ENCODE data around the gene ABCF2.

DNA sequence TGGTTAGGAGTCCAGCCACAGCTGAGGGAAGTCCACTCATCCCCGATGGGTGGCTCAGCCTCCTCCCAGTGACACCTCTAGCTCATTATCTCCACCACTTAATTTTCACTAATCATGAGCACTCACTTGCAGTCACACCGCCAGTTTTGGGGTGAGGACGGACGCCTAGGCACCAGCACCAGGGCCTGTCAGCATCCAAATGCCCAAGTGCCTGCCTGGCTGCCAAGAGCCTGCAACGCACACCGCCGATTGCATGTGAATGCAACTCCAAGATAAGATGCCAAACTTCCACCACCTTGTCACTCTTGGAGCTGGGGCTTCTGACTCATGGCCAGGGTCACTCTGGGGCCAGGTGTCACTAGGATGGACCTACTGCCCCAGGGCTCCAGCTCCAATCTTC is 45.9 kb upstream of the ABCF2 start:
- TF ChIP-seq EP300 (IDR thresholded peaks at IDR 0.05) (no peak), POLR2AphosphoS5 (IDR thresholded peaks at IDR 0.05) (no peak)
- TF ChIP-seq, protein P1, sequence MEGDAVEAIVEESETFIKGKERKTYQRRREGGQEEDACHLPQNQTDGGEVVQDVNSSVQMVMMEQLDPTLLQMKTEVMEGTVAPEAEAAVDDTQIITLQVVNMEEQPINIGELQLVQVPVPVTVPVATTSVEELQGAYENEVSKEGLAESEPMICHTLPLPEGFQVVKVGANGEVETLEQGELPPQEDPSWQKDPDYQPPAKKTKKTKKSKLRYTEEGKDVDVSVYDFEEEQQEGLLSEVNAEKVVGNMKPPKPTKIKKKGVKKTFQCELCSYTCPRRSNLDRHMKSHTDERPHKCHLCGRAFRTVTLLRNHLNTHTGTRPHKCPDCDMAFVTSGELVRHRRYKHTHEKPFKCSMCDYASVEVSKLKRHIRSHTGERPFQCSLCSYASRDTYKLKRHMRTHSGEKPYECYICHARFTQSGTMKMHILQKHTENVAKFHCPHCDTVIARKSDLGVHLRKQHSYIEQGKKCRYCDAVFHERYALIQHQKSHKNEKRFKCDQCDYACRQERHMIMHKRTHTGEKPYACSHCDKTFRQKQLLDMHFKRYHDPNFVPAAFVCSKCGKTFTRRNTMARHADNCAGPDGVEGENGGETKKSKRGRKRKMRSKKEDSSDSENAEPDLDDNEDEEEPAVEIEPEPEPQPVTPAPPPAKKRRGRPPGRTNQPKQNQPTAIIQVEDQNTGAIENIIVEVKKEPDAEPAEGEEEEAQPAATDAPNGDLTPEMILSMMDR (IDR thresholded peaks at IDR 0.05): no peak

All from gastroesophageal sphincter (tissue), 3 donors.